Measurements from ENCODE around the gene LDLRAD3.

DNA sequence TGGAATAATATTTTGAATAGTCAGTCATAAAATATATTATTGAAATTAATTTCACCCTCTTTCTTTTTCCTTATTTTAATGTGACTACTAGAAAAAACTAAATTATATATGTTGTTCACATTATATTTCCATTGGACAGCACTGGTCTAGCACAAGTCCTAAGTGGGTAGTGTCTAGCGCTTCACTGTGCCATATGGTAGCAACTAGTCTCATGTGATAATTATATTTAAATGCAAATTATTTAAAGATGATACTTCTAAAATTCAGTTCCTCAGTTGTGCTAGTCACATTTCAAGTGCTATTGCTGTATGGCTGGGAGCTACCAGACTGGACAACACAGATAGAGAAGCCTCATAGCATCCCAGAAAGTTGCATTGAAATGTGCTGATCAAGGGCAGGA is 19.1 kb upstream of the LDLRAD3 start:
- TF ChIP-seq, protein P1, sequence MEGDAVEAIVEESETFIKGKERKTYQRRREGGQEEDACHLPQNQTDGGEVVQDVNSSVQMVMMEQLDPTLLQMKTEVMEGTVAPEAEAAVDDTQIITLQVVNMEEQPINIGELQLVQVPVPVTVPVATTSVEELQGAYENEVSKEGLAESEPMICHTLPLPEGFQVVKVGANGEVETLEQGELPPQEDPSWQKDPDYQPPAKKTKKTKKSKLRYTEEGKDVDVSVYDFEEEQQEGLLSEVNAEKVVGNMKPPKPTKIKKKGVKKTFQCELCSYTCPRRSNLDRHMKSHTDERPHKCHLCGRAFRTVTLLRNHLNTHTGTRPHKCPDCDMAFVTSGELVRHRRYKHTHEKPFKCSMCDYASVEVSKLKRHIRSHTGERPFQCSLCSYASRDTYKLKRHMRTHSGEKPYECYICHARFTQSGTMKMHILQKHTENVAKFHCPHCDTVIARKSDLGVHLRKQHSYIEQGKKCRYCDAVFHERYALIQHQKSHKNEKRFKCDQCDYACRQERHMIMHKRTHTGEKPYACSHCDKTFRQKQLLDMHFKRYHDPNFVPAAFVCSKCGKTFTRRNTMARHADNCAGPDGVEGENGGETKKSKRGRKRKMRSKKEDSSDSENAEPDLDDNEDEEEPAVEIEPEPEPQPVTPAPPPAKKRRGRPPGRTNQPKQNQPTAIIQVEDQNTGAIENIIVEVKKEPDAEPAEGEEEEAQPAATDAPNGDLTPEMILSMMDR (IDR thresholded peaks at IDR 0.05 in 8 of 11, conservative IDR thresholded peaks at IDR 0.05 in 3 of 11) = no peak
- TF ChIP-seq POLR2A (IDR thresholded peaks at IDR 0.05) (no peak), POLR2AphosphoS5 (IDR thresholded peaks at IDR 0.05) (no peak)

Data from spleen (tissue), 7 donors.